ENCODE measurements around the gene C1GALT1. TPM values are rescaled to one million over a fixed set of nuclear protein-coding genes. Genes with fewer than 3 reads are reported as not detected.
A peak's percentile ranks its signal among the peaks of the same experiment; 100 is the strongest.
"Not testable (repeated sequence)": the region's sequence is repeated elsewhere in the genome, so short reads cannot be mapped to it uniquely, and the experiment has no call there.

C1GALT1 gene
- total RNA-seq, 6 donors from 2014 or later, result 11.5 to 75.9 (median 34.7) TPM

GRCh38 chr7:7151865-7152264, 30.5 kb upstream of the C1GALT1 start:
- 54 to 71% methylated on average over 1 of the region's 1 CpG for WGBS, 2 donors
- TF ChIP-seq POLR2A (IDR thresholded peaks at IDR 0.05) (no peak), POLR2AphosphoS5 (IDR thresholded peaks at IDR 0.05) (no peak), CTCF (IDR thresholded peaks at IDR 0.05) (no peak), EP300 (IDR thresholded peaks at IDR 0.05) (no peak)
- ATAC-seq (ENCODE audit: low FRiP score in 2 of 2) (no peak), DNase-seq (no peak)
- no peaks in the 10 kb centered on the region for H3K36me3 ChIP-seq
- no peak overlapping the region for H3K4me3 ChIP-seq
- H3K27ac ChIP-seq, result no peak overlapping the region
- H3K4me1 ChIP-seq, result peaks cover 0 to 10% (median 3%) of the 10 kb centered on the region in 4 donors
- H3K27me3 ChIP-seq, result no peaks in the 10 kb centered on the region
- peaks cover 0 to 6% (median 0%) of the 10 kb centered on the region in 4 donors for H3K9me3 ChIP-seq

- H3K4me1 ChIP-seq, result peaks cover 0 to 10% (median 3%) of the 10 kb centered on the region in 4 donors
- ATAC-seq (ENCODE audit: low FRiP score in 2 of 2) (no peak), DNase-seq (peak in 1 of 2 donors; percentile 8)
- no peak for TF ChIP-seq POLR2A (IDR thresholded peaks at IDR 0.05)
- TF ChIP-seq CTCF (IDR thresholded peaks at IDR 0.05), result no peak
- TF ChIP-seq EP300 (IDR thresholded peaks at IDR 0.05), result no peak
- no peak for TF ChIP-seq POLR2AphosphoS5 (IDR thresholded peaks at IDR 0.05)
- H3K9me3 ChIP-seq, result peaks cover 0 to 6% (median 0%) of the 10 kb centered on the region in 4 donors
- H3K36me3 ChIP-seq, result no peaks in the 10 kb centered on the region
- no peaks in the 10 kb centered on the region for H3K27me3 ChIP-seq
- 94 to 97% methylated on average over 11 of the region's 11 CpGs for WGBS, 2 donors
- H3K27ac ChIP-seq, result no peak overlapping the region
- H3K4me3 ChIP-seq, result no peak overlapping the region
Measured at GRCh38 chr7:7152315-7152714, 30.0 kb upstream of the C1GALT1 start.

GRCh38 chr7:7154355-7154754, 28.0 kb upstream of the C1GALT1 start:
- ATAC-seq (ENCODE audit: low FRiP score in 2 of 2); H3K4me3 ChIP-seq; H3K36me3 ChIP-seq; H3K27ac ChIP-seq; H3K9me3 ChIP-seq; H3K27me3 ChIP-seq; H3K4me1 ChIP-seq; DNase-seq: not testable (repeated sequence)
- WGBS, 2 donors, result 100% methylated on average over 1 of the region's 1 CpG

GRCh38 chr7:7156663-7157062, 25.7 kb upstream of the C1GALT1 start:
- DNase-seq (no peak), ATAC-seq (ENCODE audit: low FRiP score in 2 of 2) (no peak)
- Histone ChIP-seq H3K27me3 (no peaks in the 10 kb centered on the region), H3K4me3 (no peak overlapping the region), H3K4me1 (peaks cover 0 to 5% (median 4%) of the 10 kb centered on the region in 4 donors), H3K36me3 (no peaks in the 10 kb centered on the region), H3K27ac (no peak overlapping the region), H3K9me3 (peaks cover 0 to 6% (median 0%) of the 10 kb centered on the region in 4 donors)
- TF ChIP-seq POLR2AphosphoS5 (IDR thresholded peaks at IDR 0.05) (no peak), CTCF (IDR thresholded peaks at IDR 0.05) (no peak), POLR2A (IDR thresholded peaks at IDR 0.05) (no peak), EP300 (IDR thresholded peaks at IDR 0.05) (no peak)
- WGBS, 2 donors, result 63 to 67% methylated on average over 4 of the region's 4 CpGs

GRCh38 chr7:7157177-7157886, 25.0 kb upstream of the C1GALT1 start:
- H3K27ac ChIP-seq, result no peak overlapping the region

More at GRCh38 chr7:7157177-7157886, 25.0 kb upstream of the C1GALT1 start:
- peaks cover 0 to 6% (median 0%) of the 10 kb centered on the region in 4 donors for H3K9me3 ChIP-seq
- TF ChIP-seq POLR2A (IDR thresholded peaks at IDR 0.05) (no peak), CTCF (IDR thresholded peaks at IDR 0.05) (no peak), POLR2AphosphoS5 (IDR thresholded peaks at IDR 0.05) (no peak), EP300 (IDR thresholded peaks at IDR 0.05) (no peak)
- WGBS, 2 donors, result 63 to 66% methylated on average over 2 of the region's 2 CpGs
- H3K4me3 ChIP-seq, result no peak overlapping the region
- H3K4me1 ChIP-seq, result peaks cover 0 to 5% (median 1%) of the 10 kb centered on the region in 4 donors
- H3K27me3 ChIP-seq, result no peaks in the 10 kb centered on the region
- no peaks in the 10 kb centered on the region for H3K36me3 ChIP-seq
- DNase-seq, result no peak
- peak in 1 of 2 donors; percentile 85 for ATAC-seq (ENCODE audit: low FRiP score in 2 of 2)

Data from upper lobe of left lung (tissue), 6 donors.